Prostate gland (tissue), 2 donors: ENCODE measurements around the gene C14orf132.

ENCODE experiments used
- POLR2A ChIP-seq: fragments of 450-650 bp; IDR thresholded peaks from one replicate; pipeline ENCODE4 v1.6.1; 2016; ENCODE audit warnings: antibody characterized with exemption, mild to moderate bottlenecking
- TF ChIP-seq, protein P1 (sequence below), 4 experiments: fragments of 200-600 bp in 2 of 4; fragments of 450-650 bp in 2 of 4; sonication (generic) in 2 of 4; IDR thresholded peaks; 1 replicate in 3 of 4; 2 replicates in 1 of 4; pipeline ENCODE4 v1.5.1; 2016 to 2019; ENCODE audit warnings: antibody characterized with exemption in 4 of 4, mild to moderate bottlenecking in 2 of 4, moderate library complexity in 2 of 4

DNA sequence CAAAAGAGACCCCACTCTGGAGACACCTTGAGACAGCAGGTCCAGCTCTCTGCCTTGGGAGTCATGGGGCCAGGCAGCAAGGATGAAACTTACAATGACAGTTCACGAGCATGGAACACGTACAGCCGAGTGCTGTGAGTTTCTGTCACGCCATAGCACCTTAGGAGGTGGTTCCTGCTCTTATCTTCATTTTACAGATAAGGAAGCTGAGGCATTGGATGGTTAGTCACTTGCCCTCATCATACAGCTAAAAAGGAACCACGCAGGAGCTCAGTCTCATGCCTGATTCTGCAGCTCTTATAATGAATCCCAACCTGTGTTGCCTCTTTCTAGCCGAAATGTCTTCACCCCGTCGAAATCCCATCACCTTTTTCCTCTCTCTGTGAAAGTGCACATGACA lies 39.9 kb downstream of the C14orf132 start:
- TF ChIP-seq, protein P1, sequence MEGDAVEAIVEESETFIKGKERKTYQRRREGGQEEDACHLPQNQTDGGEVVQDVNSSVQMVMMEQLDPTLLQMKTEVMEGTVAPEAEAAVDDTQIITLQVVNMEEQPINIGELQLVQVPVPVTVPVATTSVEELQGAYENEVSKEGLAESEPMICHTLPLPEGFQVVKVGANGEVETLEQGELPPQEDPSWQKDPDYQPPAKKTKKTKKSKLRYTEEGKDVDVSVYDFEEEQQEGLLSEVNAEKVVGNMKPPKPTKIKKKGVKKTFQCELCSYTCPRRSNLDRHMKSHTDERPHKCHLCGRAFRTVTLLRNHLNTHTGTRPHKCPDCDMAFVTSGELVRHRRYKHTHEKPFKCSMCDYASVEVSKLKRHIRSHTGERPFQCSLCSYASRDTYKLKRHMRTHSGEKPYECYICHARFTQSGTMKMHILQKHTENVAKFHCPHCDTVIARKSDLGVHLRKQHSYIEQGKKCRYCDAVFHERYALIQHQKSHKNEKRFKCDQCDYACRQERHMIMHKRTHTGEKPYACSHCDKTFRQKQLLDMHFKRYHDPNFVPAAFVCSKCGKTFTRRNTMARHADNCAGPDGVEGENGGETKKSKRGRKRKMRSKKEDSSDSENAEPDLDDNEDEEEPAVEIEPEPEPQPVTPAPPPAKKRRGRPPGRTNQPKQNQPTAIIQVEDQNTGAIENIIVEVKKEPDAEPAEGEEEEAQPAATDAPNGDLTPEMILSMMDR (IDR thresholded peaks at IDR 0.05): no peak
- no peak for TF ChIP-seq POLR2A
